Keratinocyte (primary cell): Measurements from ENCODE around the gene HIPK4. TPM values are rescaled to one million over a fixed set of nuclear protein-coding genes. Genes with fewer than 3 reads are reported as not detected.

Source experiments
- DNase-seq: peaks from one replicate; pipeline ENCODE4 v3.0.0-alpha.2; 2011; ENCODE audit warnings: low read depth, missing footprints, low spot score
- FAIRE-seq: peaks from 2 replicates; lab custom pipeline; 2011; peaks lifted over from hg19 to GRCh38; lab: Jason Lieb, UNC
- H2AFZ ChIP-seq: 2 replicates; pipeline ENCODE4 v1.6.0; 2012; ENCODE audit warnings: low read length, control low read depth, inconsistent platforms; ENCODE audit not compliant: control insufficient read depth
- H3K27ac ChIP-seq: 2 replicates; pipeline ENCODE4 v1.5.1; 2011; ENCODE audit warnings: low read length; ENCODE audit not compliant: control insufficient read depth, insufficient read depth
- H3K27me3 ChIP-seq: 3 replicates; pipeline ENCODE4 v1.6.0; 2011; ENCODE audit warnings: low read length; ENCODE audit not compliant: control insufficient read depth, insufficient read depth; ENCODE audit errors: extremely low read depth
- H3K36me3 ChIP-seq, 2 experiments: 2 replicates in 1 of 2; 3 replicates in 1 of 2; pipeline ENCODE4 v1.5.1; 2011; ENCODE audit warnings: low read length in 2 of 2, mild to moderate bottlenecking in 1 of 2; ENCODE audit not compliant: control insufficient read depth in 2 of 2, insufficient read depth in 2 of 2; ENCODE audit errors: extremely low read depth in 1 of 2
- H3K4me1 ChIP-seq: 3 replicates; pipeline ENCODE4 v1.5.1; 2011; ENCODE audit warnings: low read length; ENCODE audit not compliant: control insufficient read depth, insufficient read depth; ENCODE audit errors: extremely low read depth
- H3K4me2 ChIP-seq: 3 replicates; pipeline ENCODE4 v1.6.0; 2011; ENCODE audit warnings: low read depth, low read length; ENCODE audit not compliant: control insufficient read depth, insufficient read depth; ENCODE audit errors: extremely low read depth
- H3K4me3 ChIP-seq, 3 experiments: fragments of 200-600 bp in 1 of 3; sonication (generic) in 1 of 3; 2 replicates in 2 of 3; 3 replicates in 1 of 3; pipeline ENCODE4 v1.5.1; 2011 to 2016; ENCODE audit warnings: low read length in 3 of 3, mild to moderate bottlenecking in 3 of 3, control low read depth in 2 of 3, inconsistent platforms in 1 of 3, low read depth in 1 of 3, mixed read lengths in 1 of 3, mixed run types in 1 of 3, moderate library complexity in 1 of 3; ENCODE audit not compliant: control insufficient read depth in 2 of 3, insufficient read depth in 2 of 3; ENCODE audit errors: extremely low read depth in 1 of 3
- H3K79me2 ChIP-seq: 2 replicates; pipeline ENCODE4 v1.6.0; 2012; ENCODE audit warnings: low read length; ENCODE audit not compliant: control insufficient read depth, insufficient read depth
- H3K9ac ChIP-seq: 3 replicates; pipeline ENCODE4 v1.6.0; 2011; ENCODE audit warnings: low read length; ENCODE audit not compliant: control insufficient read depth, insufficient read depth; ENCODE audit errors: extremely low read depth
- H3K9me1 ChIP-seq: 3 replicates; pipeline ENCODE4 v1.6.0; 2011; ENCODE audit warnings: low read length; ENCODE audit not compliant: control insufficient read depth, insufficient read depth; ENCODE audit errors: extremely low read depth
- H3K9me3 ChIP-seq: 2 replicates; pipeline ENCODE4 v1.5.1; 2012; ENCODE audit warnings: low read depth, low read length; ENCODE audit not compliant: control insufficient read depth
- H4K20me1 ChIP-seq: 3 replicates; pipeline ENCODE4 v1.6.0; 2011; ENCODE audit warnings: low read length; ENCODE audit not compliant: control insufficient read depth, insufficient read depth; ENCODE audit errors: extremely low read depth
- CTCF ChIP-seq, 3 experiments: IDR thresholded peaks in 1 of 3; conservative IDR thresholded peaks in 1 of 3; optimal IDR thresholded peaks in 1 of 3; 2 replicates in 2 of 3; 3 replicates in 1 of 3; pipeline versions ENCODE3 to v1.5.1; 2011; ENCODE audit warnings: low read length in 3 of 3, mild to moderate bottlenecking in 3 of 3, moderate library complexity in 2 of 3, control low read depth in 1 of 3, inconsistent platforms in 1 of 3; ENCODE audit not compliant: insufficient read depth in 2 of 3; ENCODE audit errors: extremely low read depth in 1 of 3
- EZH2 ChIP-seq: IDR thresholded peaks from one replicate; pipeline ENCODE4 v1.6.1; 2012; ENCODE audit warnings: inconsistent platforms, mild to moderate bottlenecking, low read length, moderate library complexity
- dilution Hi-C: fragments of 300-500 bp; cut with MboI; formaldehyde crosslinking; loops from one replicate; pipeline ENCODE4 v1.7.0; 2020; ENCODE audit warnings: low sequenced_read_pairs; ENCODE audit not compliant: extremely low pct_ligation_motif_present
- polyA plus RNA-seq, 5 experiments: library from polyadenylated mRNA; depleted of rRNA in 3 of 5; stranded (reverse) in 3 of 5; stranded (forward) in 1 of 5; unstranded in 1 of 5; fragments of >200 nt; gene quantifications; 1 replicate in 1 of 5; 2 replicates in 3 of 5; 3 replicates in 1 of 5; pipeline versions ENCODE4 v1.2.1 to v1.2.3, GENCODE V29; 2011 to 2012; ENCODE audit warnings: missing spikeins in 2 of 5, low read depth in 1 of 5, low replicate concordance in 1 of 5

HIPK4 gene
- polyA plus RNA-seq, 1 donor (not counting 4 experiments of a cell fraction or from before 2014, with no cell fraction given), result 0.03 TPM

GRCh38 chr19:40339018-40339728 lies 50.8 kb downstream of the HIPK4 start:
- no peak overlapping the region for H3K27ac ChIP-seq
- DNase-seq (no peak), FAIRE-seq (no peak)
- H3K36me3 ChIP-seq, result peaks cover 3 to 7% of the 10 kb centered on the region in 2 experiments
- no peak overlapping the region for H2AFZ ChIP-seq
- no peak overlapping the region for H3K4me3 ChIP-seq
- peaks cover 2% of the 10 kb centered on the region for H3K9me1 ChIP-seq
- H3K4me1 ChIP-seq, result peaks cover 8% of the 10 kb centered on the region
- no peaks in the 10 kb centered on the region for H3K27me3 ChIP-seq
- no peak overlapping the region for H3K9ac ChIP-seq
- no peaks in the 10 kb centered on the region for H4K20me1 ChIP-seq
- no peak for TF ChIP-seq EZH2
- no peak for TF ChIP-seq CTCF (optimal IDR thresholded peaks at IDR 0.05 in 1 of 3, IDR thresholded peaks at IDR 0.05 in 1 of 3, conservative IDR thresholded peaks at IDR 0.05 in 1 of 3; ENCODE audit: extremely low read depth in 1 of 3, insufficient read depth in 2 of 3, low read length in 3 of 3)
- no peaks in the 10 kb centered on the region for H3K9me3 ChIP-seq
- dilution Hi-C loops, result no loop called here
- no peak overlapping the region for H3K4me2 ChIP-seq
- peaks cover 27% of the 10 kb centered on the region for H3K79me2 ChIP-seq

GRCh38 chr19:40337594-40337993 lies 52.4 kb downstream of the HIPK4 start:
- no peak overlapping the region for H3K4me2 ChIP-seq
- no peak for TF ChIP-seq EZH2
- no peak for TF ChIP-seq CTCF (optimal IDR thresholded peaks at IDR 0.05 in 1 of 3, IDR thresholded peaks at IDR 0.05 in 1 of 3, conservative IDR thresholded peaks at IDR 0.05 in 1 of 3; ENCODE audit: extremely low read depth in 1 of 3, insufficient read depth in 2 of 3, low read length in 3 of 3)
- H3K9ac ChIP-seq, result no peak overlapping the region
- H3K9me1 ChIP-seq, result peaks cover 2% of the 10 kb centered on the region
- H3K36me3 ChIP-seq, result peaks cover 8 to 10% of the 10 kb centered on the region in 2 experiments
- no peak overlapping the region for H2AFZ ChIP-seq
- H3K79me2 ChIP-seq, result peaks cover 26% of the 10 kb centered on the region
- H3K9me3 ChIP-seq, result no peaks in the 10 kb centered on the region
- H3K4me3 ChIP-seq, result no peak overlapping the region
- H4K20me1 ChIP-seq, result no peaks in the 10 kb centered on the region
- H3K27ac ChIP-seq, result no peak overlapping the region
- H3K4me1 ChIP-seq, result peaks cover 8% of the 10 kb centered on the region
- no peak for FAIRE-seq
- no peaks in the 10 kb centered on the region for H3K27me3 ChIP-seq
- no peak for DNase-seq
- dilution Hi-C loops, result no loop called here
